GM20000 (cell line): ENCODE results near the gene RASL10B.

Source experiments
- DNase-seq: peaks from one replicate; pipeline ENCODE4 v3.0.0; 2012; ENCODE audit warnings: low spot score
- CTCF ChIP-seq: IDR thresholded peaks from 2 replicates; pipeline ENCODE4 v1.5.1; 2012; ENCODE audit warnings: mild to moderate bottlenecking, control low read depth; ENCODE audit errors: extremely low read depth, missing control alignments

Gene RASL10B

GRCh38 chr17:35766489-35766877, 35.0 kb downstream of the RASL10B start:
- no peak for TF ChIP-seq CTCF
- no peak for DNase-seq

GRCh38 chr17:35766903-35767510, 35.6 kb downstream of the RASL10B start:
- peak; percentile 17 for TF ChIP-seq CTCF
- peak; percentile 79 for DNase-seq

GRCh38 chr17:35768797-35769196, 37.4 kb downstream of the RASL10B start:
- TF ChIP-seq CTCF = no peak
- DNase-seq = no peak

GRCh38 chr17:35769895-35770486, 38.6 kb downstream of the RASL10B start:
- TF ChIP-seq CTCF = peak; percentile 22
- no peak for DNase-seq

- no peak for TF ChIP-seq CTCF
- DNase-seq = no peak
Observed at GRCh38 chr17:35773129-35773528, 41.7 kb downstream of the RASL10B start.

GRCh38 chr17:35773679-35774425, 42.4 kb downstream of the RASL10B start:
- TF ChIP-seq CTCF = no peak
- no peak for DNase-seq

GRCh38 chr17:35774499-35774898, 43.1 kb downstream of the RASL10B start:
- DNase-seq = no peak
- TF ChIP-seq CTCF = no peak
